Measurements from ENCODE around the gene TMEM171.

DNA sequence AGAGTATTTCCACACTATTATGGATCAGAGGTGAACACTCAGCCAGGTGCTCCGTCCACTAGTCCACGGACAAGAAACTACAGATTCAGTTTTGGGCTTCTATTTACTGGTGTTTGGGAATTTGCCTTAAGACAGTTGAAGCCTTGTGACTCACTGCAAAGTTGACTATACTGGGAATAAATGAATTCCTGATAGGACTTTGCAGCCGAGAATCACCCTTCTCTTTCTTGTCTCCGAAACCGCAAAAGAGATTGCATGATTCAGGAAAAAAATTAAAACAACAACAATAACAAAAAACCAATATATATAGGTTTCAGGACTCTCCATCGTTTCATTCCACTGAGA lies 716 bp downstream of the TMEM171 start:
- no peak for TF ChIP-seq POLR2A (IDR thresholded peaks at IDR 0.05; ENCODE audit: low read depth, low read length)
- TF ChIP-seq POLR2AphosphoS5 (IDR thresholded peaks at IDR 0.05; ENCODE audit: low read depth, low read length) = no peak
- TF ChIP-seq TAF1 (IDR thresholded peaks at IDR 0.05; ENCODE audit: low read depth, low read length) = no peak

All from GM12891 (cell line).